Activated CD4-positive, CD25-positive, alpha-beta regulatory T cell (primary cell): ENCODE results near the gene LNX1.

ENCODE experiments used
- DNase-seq, 4 experiments: peaks; one replicate each; lab custom pipeline; 2025; lab: John Stamatoyannopoulos, UW

Gene LNX1

DNA sequence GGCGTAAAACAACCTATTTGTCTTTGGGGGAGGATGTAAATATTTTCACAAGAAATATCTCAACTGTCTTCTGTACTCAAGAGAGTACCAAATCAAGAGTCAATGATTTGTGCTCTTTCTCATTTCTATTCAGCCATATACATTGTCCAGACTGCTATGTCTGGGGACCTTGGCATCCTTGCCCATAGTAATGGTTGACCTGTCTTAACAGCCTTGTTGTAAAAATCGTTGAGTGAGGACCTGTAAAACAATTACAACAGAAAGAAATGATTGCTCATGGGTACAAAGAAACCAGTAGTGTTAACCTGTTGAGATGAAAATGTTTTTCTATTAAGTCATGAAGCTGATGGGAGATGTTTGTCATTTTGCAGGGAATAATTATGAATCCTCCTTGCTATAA lies 56.6 kb downstream of the LNX1 start:
- DNase-seq: no peak

GRCh38 chr4:53532521-53532920 lies 58.8 kb downstream of the LNX1 start:
- no peak for DNase-seq

GRCh38 chr4:53531585-53532224 lies 59.6 kb downstream of the LNX1 start:
- no peak for DNase-seq

DNA sequence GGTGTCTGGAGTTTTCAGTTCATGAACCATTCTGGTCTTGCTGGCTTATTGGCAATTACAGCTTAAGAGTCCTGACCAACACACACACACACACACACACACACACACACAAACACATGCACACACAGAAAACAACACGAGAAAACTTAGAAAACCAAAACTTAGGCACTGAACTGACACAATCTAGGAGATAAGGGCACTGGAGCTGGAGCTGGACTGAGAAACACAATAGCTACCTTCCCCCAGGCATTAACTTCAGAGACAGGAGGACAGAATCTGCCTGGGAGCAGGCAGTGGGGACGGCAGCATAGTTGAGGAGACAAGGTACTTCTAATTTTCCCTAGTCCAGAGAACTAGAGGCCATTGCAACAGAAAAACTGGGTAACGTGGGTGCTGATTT lies 62.3 kb downstream of the LNX1 start:
- no peak for DNase-seq

DNA sequence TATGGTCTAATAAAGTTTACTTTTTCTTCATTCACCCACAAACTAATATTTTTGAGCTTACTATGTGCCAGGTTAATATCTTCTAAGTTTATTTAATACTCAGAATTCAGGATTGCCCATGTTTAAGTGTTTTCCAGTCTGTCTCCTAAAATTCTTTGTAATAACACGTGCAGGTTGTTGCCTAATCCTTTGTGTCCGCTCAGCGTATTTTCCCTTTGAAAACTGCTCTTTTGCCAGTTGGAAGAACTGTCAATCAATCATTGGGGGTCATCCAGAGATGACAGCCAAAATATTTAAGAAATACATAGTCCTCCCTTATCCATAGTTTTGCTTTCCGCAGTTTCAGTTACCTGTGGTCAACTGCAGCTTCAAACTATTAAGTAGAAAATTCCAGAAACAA lies 63.4 kb downstream of the LNX1 start:
- no peak for DNase-seq

GRCh38 chr4:53527326-53527725 lies 64.0 kb downstream of the LNX1 start:
- DNase-seq: no peak

DNA sequence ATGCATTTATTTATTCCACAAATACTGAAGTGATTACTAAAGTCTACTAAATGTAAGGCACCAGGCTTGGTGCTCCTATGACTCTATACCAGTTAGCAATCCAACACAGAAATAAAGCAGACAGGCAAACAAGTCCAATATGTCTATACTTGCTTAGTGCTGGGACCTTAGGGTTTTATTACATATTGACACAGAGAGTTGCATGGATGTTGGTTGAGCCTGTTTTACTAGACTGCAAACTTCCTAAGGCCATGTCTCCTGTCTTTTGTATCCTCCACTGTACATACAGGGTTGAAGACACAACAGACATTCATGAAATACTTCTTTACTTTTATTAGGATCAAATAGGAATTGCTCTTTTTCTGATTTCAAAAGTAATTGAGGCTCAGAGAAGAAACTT lies 69.0 kb downstream of the LNX1 start:
- DNase-seq: no peak

- no peak for DNase-seq
Measured at GRCh38 chr4:53520116-53520515, 71.2 kb downstream of the LNX1 start.

DNA sequence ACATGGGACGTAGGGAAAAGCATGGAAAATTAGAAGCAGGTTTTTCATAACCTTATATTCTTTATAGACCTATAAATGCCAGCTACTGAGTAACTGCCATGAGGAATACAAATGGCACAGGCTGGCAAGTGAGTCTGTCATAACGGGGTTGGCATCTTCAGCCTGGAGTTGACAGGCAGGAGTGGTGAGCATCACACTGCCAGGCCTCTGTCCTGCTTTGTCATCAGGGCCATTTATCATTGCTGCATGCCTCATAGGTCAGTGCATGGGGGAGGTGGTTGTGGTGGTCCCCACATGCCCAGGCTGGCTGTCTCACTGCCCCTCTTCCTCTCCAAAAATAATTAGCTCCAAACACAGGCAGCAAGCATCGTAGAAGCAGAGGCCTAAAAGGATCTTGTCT lies 72.5 kb downstream of the LNX1 start:
- no peak for DNase-seq

- no peak for DNase-seq
Measured at GRCh38 chr4:53515076-53515475, 76.2 kb downstream of the LNX1 start.

GRCh38 chr4:53514509-53514908 lies 76.8 kb downstream of the LNX1 start:
- no peak for DNase-seq

DNA sequence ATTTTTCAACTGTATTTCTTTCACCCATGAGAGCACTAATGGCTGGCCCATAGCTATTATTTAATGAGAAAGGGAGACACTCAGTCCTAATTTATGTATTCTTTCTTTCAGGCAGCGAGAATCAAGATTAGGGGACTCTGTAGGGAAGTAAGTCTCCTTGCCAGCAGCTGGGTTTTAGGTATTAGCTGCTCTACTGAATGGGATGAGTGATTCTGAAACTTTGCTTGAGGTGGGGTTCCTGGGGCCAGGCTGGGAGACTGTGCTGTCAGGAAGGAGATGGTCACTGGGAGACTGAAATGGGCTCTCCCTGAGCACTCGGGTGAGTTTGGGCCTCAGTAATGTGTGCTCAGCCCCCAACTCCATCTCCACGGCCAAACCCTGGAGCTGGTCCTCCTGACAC lies 78.7 kb downstream of the LNX1 start:
- no peak for DNase-seq

- no peak for DNase-seq
Measured at GRCh38 chr4:53511014-53511413, 80.3 kb downstream of the LNX1 start.

DNA sequence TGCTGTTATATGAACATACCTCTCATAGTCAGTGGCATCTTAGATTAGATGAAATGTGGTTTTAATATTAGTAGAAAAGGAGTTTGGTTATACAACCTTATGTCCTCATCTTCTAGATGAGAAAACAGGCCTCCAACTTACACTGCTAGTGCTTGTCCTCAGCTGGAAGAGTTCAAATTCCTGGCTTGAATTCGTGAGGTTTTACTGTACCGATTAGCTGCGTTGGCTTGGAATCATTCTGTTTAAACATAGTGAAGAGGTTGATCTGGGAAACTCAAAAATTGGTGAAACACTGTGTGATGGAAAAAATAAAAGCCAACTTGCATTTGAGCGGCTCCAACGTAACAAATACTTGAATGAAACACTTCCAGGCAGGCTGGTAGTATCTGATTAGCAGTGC lies 81.0 kb downstream of the LNX1 start:
- no peak for DNase-seq

DNA sequence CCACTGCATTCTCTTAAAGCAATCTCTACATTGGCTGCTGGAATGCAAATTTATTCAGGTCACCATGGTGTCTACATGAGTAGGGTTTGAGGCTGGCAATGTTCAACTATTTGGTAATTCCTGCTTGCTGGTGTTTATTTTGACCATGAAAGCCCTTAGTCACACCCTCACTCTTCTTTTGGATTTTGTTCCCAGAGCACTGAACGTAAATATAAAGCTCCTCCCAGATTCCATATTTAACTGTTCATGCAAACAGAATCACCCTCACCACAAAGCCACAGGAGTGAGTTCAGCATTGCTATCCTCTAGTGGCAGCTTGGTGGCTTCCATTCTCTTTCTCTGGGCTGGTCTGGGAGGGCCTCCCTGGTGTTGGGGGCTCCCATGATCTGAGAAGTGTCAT lies 82.8 kb downstream of the LNX1 start:
- DNase-seq: no peak

DNA sequence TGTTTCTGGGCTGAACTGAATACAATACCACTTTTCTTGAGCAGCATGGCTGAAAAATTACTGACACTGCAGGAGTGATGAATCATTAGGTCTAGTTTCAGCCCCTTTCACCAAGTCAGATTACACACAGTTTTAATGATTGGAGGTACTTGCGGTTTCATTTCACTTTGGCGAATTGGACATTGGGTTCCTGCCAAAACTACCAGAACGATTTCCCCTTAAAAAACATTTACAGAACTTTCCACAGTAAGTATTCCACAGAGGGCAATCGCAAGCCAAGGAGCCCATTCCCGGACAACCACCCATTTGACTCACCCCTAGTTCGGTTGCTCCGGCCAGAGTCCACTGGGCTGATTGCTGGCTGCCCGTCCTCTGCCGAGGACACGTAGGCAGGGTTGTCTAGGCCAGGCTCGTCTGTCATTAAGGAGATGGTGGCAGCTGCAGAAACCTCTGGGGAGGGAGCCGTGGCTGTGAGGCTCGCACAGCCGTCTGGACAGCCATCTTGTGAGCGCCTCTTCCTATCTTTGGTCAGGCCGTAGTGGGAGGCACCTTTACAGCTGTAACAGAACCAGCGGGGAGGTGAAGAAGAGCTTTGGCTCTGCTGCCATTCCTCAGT lies 83.5 kb downstream of the LNX1 start:
- no peak for DNase-seq

- DNase-seq: no peak
Measured at GRCh38 chr4:53507058-53507457, 84.2 kb downstream of the LNX1 start.

- no peak for DNase-seq
Measured at GRCh38 chr4:53505947-53506346, 85.3 kb downstream of the LNX1 start.

GRCh38 chr4:53502094-53502493 lies 89.2 kb downstream of the LNX1 start:
- DNase-seq: no peak

DNA sequence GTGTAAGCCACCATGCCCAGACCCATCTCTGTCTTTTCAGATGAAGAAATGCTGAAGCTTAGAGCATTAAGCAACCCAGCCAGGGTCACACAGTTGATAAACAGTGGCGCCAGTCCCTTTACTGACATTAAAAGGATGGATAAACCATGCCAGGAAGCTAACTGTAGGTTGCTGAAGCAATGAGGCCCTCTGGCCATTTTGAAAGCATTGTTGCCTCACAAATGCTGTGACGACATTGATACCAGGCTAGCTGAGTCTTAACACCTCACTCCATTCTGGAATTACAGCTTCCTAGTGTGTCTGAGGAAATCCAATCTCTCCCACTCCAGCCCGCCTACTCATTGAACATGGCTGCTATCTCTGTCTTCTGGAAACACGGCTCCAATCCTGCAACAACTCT lies 89.7 kb downstream of the LNX1 start:
- DNase-seq: no peak

GRCh38 chr4:53500546-53500945 lies 90.7 kb downstream of the LNX1 start:
- no peak for DNase-seq

- DNase-seq: no peak
Measured at GRCh38 chr4:53499791-53500190, 91.5 kb downstream of the LNX1 start.

DNA sequence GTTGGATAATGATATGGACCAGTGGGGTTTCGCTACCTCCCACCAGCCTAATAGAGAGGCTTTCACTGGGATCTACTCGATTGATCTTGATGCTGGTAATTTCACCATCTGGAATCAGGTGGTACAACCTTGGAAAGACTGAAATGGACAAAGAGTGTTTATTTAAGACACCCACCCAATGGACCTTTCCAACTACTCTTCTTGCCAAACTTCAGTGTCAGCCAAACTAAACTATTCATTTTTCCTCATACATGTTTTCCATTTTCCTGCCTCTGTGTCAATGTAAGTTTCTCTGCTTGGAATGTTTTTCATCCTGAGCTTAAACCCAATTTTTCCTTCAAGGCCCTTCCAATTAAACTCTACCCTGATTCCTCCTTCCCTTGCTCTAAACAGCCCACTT lies 92.6 kb downstream of the LNX1 start:
- DNase-seq: no peak

GRCh38 chr4:53497487-53498244 lies 93.6 kb downstream of the LNX1 start:
- DNase-seq: no peak
